Ammon's horn (tissue), 1 donor: ENCODE data around the gene MKNK1.

Experiments used
- DNase-seq: peaks from one replicate; pipeline ENCODE4 v3.0.0-alpha.2; 2016; ENCODE audit warnings: low spot score

The MKNK1 gene

DNA sequence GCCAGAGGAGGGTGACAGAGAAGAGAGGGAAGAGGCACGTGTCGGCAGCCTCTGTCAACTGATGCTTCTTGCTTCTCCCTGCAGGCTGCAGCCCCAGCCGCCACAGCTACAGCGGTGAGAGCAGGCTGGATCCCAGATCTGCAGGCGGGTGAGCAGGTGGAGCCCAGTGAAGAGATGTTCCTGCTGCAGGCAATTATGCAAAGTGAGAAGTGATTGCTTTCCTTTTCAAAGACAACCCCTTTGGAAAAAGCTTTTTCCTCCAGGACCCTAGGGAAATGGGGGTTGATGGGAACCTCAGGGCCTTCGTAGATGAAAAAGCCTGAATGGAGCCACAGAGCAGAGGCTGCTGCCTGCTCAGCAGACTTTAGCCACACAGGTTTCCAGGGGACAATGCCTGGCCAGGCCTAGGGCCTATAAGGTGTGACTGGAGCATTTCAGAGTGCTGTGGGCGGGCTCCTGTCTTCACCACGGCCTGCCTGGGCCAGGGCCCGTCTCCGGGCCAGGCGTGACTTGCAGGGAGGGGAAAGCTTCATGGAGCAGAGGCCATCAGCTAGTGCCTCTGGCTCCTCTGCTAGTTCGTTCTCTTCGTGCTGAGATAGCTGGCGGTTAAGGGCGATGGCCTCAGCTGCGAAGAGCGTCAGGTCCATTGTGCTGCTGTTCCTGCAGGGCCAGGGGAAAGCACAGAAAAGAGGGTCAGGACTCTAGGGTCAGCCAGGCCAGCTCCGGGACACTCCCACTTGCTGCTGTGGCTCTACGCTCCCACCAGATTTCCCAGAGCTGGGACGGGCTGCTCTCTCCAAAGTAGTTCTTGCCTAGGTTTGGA is 45.7 kb downstream of the MKNK1 start:
- no peak for DNase-seq

DNA sequence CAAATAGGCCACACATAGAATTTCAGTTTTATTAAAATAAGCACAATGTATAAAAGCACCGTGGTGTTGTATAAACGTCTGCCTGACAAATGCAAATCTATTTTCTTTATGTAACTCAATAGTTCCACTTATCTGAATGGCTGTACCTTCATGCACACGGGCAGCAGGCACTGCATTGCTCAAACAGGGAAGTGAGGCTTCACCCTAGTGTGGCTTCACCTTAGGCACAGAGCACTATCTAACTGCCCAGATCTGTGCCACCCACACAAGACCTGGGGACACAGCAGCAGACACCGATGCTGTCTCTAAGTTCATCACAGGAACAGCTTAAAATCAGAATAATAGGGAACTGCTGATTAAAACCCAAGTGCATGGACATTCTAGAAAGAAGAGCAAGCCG is 46.7 kb downstream of the MKNK1 start:
- no peak for DNase-seq

DNA sequence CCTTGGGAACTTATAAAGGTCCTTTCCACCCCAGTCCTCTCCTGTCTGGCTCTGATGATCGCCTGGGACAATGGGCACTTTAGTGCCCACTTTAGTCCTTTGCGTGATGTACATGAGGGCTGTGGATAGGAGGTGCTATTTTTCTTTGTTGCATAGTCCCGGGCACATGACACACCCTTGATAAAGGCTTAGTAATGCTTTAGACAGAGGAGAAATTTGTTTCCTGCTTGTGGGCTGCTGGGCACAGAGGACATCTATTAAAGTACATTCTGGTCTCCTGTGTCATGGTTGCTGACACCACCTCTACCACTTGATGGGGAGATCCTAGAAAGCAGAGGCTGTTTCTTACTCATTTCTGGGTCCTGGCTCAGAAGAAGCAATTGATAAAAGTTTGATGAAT is 47.2 kb downstream of the MKNK1 start:
- no peak for DNase-seq

DNA sequence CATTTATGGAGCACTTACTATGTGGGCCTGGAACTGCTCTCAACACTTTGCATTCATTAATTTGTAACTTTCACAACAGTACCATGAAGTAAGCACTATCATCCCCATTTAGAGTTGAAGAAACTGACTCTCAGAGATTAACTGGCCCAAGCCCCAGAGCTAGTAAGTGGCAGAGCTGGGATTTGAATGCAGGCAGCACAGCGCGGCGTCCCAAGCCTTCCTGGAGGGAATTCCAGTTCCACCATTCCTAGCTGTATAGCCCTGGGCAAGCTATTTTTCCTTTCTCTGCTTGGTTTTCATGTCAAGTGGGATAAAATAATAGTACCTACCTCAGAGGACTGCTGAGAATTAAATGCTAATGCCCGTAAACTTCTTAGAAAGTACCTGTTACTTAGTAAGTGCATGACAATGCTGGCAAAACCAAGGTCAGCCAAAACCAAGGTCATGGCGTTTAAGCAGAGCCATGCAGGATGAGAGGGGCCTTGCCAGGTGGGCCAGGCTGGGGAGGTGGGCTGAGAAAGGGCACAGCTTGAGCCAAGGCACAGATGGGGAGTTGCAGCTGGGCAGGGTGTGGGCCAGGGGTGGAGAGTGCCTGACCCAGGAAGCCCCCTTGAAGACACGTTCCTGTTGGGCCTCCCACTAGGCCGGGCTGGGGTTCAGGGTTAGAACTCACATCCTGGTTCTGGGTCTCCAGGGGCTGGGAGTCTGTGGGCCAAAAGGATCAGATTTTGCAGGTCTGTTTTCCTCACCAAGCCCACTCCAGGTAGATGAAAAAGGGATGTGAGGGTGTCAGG is 48.0 kb downstream of the MKNK1 start:
- DNase-seq, result no peak

DNA sequence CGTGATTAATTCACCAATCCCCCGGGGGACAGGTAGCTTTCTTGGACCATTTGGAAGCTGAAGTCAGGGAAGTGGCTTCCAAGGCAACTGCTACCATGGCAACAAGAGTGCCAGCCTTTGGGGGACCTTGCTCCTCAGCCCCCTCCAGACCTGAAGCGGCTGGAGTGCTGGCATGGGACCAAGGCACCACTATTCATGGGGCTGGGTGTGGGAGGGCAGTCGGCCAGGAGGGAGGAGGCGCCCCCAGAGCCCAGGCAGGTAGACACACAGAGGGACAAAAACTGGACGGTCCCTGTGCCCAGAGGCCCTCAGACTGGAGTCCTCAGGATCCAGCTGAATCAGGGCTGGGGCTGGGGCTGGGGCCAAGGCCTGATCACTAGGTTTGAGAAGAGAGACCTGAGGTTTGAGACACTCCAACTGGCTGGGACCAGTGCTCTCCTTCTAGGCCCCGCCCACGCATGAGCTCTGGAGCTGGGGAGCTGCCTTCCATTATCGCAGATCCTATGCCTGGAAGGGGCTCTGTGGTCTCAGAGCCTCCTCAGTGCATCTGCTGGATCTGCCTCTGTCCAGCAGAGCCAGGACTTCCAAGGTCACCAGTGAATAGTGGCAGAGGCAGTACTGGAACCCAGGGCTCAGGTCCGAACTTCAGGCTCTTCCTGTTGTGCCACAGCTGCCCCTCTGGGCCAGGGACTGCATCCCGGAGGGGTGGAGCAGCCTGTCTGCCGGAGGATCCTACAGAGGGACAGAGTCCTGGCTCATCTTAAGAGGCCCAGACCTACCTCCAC is 49.3 kb downstream of the MKNK1 start:
- DNase-seq, result no peak

DNA sequence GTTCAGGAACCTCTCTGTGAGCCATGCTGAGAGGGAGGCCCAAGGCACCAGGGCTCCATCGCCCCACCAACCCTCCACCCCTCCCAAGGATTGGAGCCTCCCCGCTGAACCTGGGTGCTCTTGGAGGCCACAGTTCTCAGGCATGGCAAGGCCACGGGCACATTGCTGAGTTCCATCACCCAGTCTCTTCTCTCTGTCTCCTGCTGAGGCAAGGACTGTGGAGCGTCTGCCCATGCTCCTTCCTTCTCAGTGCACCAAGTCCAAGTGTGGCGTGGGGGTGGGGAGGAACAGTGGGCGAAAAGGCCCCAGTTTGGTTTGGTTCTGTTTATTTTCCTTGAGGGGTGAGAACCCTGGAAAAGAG is 49.9 kb downstream of the MKNK1 start:
- no peak for DNase-seq

DNA sequence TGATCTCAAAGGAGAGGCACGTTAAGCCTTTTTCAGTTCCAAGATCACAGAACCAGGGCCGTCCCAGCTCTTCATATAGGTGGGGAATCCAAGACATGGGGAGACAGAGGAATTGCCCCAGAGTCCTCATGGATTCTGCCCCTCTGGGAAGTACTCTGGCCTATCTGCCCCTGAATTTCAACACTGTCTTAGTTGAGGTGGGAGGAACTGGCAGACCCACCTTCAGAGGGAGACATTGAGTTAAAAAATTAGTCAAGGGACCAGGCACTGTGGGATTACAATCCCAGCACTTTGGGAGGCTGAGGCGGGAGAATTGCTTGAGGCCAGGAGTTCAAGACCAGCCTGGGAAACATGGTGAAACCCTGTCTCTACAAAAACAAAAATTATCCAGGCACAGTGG is 50.6 kb downstream of the MKNK1 start:
- DNase-seq, result no peak

DNA sequence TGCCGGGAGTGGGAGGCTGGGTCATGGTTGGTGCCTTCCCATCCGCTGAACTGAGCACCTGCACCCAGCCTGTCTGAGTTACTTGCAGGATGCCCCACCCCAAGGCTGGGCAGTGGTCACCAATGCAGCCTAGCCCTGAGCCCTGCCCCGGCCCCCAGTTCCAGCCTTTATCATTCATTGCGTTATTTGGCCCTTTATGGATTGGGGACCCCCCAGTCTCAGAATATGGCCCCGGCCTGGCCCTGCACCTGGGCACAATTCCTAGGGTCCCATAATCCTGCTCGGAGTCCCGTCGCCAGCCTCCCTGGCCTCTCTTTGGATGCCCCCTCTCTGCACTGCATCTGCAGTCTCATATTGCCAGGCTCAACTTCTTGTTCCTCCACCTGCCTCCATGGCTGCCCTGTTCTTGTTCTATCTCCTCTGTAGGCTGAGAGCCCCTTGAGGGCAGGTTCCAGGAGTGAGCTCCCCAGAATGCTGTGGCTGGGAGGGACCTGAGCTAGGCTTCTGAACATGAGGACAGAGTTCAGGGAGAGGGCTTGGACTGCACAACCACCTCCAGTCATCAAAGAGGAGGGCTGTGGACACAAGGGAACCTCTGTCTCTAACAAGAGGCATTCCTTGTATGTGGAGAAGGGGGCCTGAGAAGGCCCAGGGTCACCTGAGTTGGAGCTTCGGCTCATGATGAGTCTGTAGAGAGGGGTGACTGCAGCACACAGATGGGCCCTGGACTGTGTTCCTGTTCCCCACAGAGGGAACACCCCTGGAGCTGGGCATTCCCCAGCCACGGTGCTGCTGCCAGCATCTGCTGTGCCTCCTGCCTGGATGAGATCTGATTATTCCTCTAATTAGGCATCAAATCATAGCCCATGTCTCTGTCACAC is 51.5 kb downstream of the MKNK1 start:
- no peak for DNase-seq

DNA sequence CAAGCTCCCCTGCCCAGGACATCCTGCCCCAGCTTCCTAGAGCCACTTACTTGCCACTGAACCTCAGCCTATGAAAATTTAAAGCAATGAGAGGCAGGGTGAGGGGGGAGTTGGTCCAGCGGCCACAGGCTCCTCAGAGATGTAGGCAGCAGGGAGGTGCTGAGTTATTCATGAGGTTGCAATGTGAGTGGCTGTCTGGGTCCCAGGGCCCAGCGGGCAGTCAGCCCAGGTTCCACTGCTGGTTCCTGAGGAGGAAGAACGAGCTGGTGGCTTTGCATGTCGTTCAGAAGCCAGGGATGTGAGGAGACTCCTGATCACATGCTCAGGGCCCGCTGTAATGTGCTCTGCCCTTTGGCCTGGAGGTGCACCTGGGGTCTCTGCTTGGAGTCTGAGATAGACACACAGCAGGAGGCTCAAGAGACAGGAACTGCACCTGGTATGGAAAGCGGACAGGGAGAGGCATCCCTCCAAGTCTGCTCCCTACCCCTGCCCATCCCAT is 52.4 kb downstream of the MKNK1 start, which contains the start of gene KNCN:
TSS of gene KNCN (minus strand) at position 51 of the 499 bp plus-strand sequence. CDS start 432 bp downstream, outside the sequence.
- no peak for DNase-seq

DNA sequence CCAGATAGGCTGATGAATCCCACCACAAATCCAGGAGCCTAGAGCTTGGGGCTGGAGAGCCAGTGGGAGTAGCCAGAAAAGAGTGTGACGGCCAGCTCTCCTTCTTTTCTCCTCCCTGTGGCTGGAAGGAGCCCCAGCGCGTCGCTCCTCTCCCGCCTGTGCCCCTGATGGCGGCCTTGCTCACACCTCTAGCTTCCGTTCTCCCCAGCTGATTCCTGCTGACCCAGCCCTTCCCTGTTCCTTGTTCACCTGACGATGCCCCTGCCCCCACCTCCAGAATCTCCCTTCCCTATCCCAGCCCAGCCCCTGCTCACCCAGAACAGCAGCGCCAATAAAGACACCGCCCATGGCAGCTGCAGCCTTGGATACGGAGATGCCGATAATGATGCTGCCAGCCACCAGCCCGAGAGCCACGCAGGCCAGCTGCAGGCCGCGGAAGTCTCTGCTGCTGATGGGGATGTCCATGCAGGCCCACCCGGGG is 53.3 kb downstream of the MKNK1 start:
- no peak for DNase-seq

DNA sequence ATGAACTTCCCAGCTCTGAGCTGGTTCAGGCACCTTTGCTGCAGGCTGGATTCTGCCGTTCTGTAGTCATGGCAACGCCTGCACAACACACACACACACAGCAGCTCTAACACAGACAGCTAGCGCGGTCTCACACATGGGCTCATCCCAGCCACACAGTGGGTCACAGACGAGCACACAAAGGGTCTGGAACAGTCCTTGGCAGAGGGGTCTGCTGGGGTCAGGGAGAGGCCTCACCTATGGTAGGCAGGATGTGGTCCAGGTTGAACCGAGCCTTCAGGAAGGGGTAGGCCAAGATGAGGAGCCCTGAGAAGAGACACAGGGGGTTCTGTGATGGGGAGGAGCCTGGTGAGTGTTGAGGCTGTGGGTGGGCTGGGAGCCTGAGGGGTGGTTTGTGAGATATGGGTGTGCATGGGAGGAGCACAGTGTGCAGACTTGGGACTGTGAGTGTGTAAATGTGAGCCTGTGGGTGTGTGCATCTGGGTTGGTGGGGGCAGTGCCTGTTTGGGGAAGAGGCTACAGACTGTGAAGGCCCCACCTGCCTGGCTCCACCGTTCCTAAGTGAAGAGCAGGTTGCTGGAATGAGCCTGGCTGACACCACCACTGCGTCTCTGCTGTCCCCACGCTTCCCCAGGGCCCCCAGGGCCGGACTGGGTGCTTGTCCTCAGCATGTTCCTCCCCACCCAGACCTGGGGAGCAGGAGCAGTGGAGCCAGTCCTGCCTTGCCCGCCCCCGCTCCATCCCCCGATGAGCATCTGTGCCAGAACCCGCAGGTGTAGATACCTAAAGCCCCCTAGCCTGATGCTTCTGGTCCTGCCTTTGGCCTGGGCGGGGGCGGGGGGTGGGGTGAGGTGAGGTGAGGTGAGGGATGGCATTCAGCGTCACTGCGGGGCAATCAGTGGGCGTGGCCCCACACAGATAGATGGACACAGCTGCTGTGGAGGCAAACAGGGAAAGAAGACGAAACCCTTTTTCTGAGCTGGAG is 54.1 kb downstream of the MKNK1 start:
- DNase-seq, result peak; percentile 72

DNA sequence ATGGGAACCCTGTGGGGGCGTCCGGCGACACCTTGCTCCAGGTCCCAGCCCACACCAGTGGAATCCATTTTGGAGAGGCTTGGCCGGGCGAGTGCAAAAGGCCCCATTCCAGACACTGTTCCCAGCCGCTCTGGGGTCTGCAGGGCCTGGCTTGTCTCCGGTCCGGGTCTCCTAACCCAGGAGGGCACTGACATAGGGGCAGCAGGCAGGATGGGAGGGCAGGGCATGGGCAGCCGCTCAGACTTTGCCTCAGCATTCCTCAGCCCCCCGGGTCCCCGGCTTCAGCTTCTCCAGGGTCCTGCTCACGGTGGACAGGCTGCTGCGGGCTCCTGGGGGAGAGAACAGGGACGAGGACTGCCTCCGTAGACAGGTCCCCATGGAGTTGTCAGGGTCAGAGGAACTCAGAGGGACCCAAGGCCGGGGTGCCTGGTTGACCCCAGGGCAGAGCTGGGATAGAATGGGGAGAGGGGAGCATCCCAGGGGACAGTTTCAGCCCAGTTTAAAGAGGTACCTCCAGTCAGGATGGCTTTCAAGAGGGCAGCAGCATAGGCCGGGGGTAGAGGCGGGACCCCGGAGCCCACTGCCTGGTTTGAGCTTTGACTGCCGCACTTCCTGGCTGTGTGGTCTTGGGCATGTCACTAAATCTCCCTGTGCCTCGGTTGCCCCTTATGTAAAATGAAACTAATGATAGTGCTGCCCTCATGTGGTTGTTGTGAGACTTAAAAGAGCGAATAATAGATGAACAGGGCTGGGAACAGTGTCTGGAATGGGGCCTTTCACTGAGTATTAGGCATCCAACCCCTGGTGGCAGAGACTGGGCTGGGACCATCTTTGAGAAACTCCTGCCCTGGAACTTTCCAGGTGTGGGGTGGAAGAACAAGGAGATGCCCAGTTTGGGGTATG is 56.3 kb downstream of the MKNK1 start:
- DNase-seq, result peak; percentile 58

DNA sequence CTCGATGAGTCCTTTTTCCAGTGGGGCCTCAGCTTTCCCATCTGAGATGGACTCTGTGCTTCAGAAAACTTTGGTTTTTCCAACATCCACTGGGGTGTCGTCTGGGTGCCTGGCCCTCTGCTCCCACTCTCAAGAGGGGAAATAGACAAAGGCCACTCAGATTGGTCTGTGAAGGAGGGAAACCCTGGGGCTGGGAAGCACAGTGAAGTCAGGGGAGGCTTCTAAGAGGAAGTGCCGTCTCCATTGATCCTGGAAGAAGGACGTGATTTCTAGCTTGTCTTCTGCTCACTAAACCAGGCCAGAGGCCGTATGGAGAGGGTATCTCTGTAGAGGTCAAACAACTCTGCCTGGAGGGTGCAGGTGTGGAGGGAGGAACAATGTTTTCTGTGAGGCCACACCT is 57.9 kb downstream of the MKNK1 start:
- no peak for DNase-seq

DNA sequence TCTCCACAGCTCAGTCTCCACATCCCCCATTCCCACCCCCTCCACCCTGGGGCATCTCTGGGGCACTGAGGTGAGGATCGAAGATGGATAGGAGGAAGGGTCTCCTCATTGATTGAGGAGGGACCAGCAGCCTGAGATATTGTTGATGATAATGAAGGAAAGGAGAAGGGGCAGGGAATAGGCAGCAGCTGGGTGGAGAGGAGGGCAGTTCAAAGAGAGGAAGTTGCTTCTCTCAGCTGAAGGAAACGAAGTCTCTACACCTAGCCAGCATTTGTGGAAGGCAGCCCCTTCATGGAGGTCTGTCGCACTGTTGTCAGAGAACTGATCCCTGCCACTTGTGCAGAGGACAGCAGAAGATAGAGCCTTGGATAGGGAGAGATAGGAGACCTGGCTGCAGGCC is 58.3 kb downstream of the MKNK1 start:
- no peak for DNase-seq

DNA sequence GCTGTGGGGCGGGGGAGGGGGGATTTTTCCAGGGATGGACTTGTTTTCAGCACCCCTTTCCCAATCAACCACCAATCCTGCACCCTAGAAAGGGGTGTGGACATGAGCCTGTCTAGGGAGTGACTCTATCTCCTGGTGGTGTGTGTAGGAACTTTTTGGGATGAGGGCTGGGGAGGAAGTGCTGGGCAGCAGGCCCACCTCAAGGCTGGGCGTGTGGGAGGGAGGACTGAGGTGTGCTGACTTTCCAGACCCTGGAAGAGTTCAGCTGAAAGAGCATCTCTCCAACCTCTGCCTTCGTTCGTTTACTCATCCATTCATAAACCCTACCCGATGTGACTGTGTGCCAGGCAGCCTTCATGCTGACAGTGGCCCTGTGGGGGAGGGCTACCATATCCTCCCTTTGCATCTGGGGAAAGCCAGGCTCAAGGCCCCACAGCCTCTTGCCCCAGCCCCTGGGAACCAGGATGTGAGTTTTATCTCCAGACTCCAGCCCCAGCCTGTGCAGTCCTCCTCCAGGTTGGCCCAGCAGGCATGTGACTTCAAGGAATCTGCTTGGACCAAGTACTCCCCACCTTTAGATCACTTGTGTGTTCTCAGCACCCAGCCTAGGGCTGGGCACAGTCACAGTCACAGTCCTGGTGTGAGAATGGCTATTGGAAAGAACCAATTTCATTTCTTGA is 59.4 kb downstream of the MKNK1 start:
- no peak for DNase-seq

DNA sequence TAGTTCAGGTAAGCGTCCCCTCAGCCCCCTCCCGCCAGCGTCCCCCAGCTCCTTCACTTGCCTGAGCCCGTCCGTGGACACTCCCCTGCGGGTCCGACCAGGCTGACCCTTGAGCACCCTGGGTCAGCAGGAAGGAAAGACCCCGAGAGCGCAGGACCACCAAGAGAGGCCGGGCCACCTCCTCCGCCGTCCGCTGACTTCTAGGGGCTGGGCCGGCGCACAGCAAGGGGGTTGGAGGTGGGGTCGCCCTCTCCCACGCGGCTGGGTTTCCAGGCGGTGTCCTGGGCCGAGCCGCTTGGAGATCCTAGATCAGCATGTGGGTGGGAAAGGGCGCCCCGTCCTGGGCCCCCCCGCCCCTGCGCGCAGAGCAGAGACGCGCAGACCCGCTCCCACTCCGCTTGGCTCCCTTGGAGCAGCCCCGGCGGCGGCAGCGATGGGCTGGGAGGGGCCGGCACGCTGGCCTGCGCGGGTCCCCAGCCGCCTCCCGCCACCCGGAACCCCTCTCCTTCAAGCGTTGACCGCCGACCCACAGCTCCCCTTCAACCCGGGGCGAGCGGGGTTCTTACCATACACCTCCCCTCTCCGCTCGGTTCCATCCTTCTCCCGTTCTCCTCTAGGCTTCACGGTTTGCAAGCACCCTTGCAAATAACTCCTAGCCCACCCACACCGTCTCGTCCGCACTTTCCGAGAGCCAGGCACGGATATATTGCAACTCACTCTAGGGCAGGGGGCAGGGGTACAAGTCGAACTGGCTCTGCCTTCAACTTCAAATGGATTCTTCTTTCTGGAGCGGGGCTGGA is 60.1 kb downstream of the MKNK1 start:
- no peak for DNase-seq

DNA sequence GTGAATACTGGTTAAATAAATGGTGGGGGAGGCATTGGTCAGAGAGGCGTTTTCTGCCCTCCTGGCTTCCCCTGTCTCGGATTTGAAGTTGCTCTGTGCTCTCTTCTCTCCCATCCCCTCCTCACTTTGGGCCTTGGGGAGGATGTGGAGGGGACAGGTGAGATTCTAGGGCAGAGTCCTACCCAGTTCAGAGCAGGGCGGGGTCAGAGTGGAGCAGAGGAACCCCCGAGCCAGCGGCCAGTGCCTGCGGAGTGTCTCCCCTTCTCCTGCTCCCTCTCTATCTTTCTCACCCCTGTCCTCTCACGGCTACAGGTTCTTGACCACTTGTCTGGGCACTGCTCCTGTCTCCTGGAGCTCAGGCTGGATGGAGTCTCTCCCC is 60.7 kb downstream of the MKNK1 start:
- no peak for DNase-seq

DNA sequence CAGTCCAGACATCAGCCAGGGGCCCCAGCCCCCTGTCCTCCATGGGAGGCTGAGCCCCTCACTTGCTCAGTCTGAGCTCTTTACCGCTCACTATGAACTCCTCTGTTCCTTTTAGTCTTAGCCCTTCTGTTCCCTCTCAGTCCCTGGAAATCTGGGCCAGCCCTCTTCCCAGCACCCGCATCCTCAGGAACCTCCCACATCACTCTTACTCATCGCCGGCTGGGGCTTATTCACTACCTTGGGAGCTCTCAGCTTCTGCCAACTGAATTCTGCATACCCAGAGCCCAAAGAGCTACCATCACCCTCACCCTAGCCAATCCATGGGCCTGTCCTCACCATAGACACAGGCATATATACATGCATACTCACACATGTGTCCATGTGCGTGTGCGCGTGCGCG is 64.1 kb downstream of the MKNK1 start:
- peak; percentile 30 for DNase-seq
